ENCODE results near the gene CSNK1G3.

CSNK1G3 gene

DNA sequence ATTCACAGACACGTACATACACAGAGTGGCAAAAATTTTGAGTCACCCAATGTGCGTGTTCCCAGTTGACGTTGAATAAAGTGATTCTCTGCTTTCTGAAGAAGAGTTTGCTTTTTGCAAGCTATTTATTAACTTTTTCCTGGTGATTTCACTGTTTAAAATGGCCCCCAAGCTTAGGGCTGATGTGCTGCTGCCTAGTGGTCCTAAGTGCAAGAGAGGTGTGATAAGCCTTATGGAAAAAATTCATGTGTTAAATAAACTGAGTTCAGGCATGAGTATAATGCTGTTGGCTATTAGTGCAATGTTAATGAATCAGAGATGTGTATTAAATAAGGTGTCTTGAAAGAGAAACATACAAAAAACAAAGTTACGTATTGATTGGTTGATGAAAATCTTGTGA is 16.9 kb downstream of the CSNK1G3 start:
- TF ChIP-seq, protein P1, sequence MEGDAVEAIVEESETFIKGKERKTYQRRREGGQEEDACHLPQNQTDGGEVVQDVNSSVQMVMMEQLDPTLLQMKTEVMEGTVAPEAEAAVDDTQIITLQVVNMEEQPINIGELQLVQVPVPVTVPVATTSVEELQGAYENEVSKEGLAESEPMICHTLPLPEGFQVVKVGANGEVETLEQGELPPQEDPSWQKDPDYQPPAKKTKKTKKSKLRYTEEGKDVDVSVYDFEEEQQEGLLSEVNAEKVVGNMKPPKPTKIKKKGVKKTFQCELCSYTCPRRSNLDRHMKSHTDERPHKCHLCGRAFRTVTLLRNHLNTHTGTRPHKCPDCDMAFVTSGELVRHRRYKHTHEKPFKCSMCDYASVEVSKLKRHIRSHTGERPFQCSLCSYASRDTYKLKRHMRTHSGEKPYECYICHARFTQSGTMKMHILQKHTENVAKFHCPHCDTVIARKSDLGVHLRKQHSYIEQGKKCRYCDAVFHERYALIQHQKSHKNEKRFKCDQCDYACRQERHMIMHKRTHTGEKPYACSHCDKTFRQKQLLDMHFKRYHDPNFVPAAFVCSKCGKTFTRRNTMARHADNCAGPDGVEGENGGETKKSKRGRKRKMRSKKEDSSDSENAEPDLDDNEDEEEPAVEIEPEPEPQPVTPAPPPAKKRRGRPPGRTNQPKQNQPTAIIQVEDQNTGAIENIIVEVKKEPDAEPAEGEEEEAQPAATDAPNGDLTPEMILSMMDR (conservative IDR thresholded peaks at IDR 0.05) = no peak
- H3K27ac ChIP-seq = no peak overlapping the region

DNA sequence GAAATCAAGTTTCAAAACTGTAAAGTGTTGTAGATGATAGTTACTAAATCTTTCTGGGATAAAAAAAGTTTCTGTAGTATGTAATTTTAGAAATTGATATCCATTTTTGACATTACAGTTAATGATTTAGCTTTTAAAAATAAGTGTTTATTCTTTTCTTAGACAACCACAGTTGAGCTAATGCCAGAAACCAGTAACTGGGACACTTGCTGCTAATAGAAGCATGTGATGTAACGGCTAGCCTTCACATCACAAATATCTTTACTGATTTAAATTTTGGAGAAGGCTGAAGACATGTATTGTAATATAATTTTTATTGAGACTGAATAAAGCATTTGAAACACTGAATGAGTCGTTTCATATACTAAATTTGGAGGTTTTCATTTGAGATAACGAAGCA is 18.8 kb downstream of the CSNK1G3 start:
- TF ChIP-seq, protein P1 (conservative IDR thresholded peaks at IDR 0.05) = no peak

DNA sequence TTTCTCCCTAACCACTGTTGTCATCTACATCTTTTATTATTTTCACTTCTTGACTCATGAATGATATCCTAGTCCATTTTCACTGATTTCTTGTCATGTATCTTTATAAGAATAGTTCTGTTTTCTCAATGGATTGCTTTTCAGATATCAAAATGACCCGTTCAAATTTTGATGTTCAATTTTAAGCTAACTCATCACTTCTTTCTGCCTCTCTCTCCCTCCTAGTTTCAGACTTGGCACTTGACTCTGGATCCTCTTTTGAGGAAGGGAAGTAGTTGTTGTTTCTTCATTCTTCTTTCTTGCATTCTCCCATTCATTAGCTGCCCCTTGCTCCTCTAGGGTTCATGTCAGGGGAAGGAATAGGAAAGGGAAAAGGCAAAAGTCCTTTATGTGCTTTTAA is 23.7 kb downstream of the CSNK1G3 start:
- H3K27ac ChIP-seq = no peak overlapping the region
- TF ChIP-seq, protein P1 (conservative IDR thresholded peaks at IDR 0.05) = no peak

More for the DNA sequence above, 18.8 kb downstream of the CSNK1G3 start:
- H3K27ac ChIP-seq = no peak overlapping the region

DNA sequence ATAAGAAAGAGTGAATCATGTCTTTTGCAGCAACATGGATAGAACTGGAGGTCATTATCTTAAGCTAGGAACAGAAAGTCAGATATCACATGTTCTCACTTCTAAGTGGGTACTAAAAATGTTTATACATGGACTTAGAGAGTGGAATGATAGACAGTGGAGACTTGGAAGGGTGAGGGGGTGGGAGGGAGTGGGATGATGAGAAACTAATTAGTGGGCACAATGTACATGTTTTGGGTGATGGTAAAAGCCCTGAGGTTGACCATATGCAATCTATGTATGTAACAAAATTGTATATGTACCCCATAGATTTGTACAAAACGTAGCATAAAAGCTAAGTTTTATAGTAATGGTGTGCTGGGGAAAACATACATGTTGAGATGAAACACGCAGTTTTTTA is 25.3 kb downstream of the CSNK1G3 start:
- TF ChIP-seq, protein P1 (conservative IDR thresholded peaks at IDR 0.05) = no peak
- H3K27ac ChIP-seq = no peak overlapping the region

DNA sequence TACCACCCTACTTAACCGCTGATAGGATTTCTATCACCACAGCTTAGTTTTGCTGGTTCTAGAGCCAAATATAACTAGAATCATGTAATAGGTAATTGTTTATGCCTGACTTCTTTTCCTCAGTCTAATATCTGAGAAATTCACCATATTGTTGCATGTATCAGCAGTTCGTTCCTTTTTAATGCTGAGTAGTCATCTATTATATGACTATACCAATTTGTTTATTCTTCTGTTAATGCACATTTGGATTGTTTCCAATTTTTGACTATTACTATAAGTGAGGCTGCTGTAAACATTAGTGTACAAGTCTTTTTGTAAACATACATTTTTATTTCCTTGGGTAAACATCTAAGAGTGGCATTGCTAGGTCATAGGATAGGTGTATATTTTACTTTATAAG is 25.9 kb downstream of the CSNK1G3 start:
- H3K27ac ChIP-seq = no peak overlapping the region
- TF ChIP-seq, protein P1 (conservative IDR thresholded peaks at IDR 0.05) = no peak

DNA sequence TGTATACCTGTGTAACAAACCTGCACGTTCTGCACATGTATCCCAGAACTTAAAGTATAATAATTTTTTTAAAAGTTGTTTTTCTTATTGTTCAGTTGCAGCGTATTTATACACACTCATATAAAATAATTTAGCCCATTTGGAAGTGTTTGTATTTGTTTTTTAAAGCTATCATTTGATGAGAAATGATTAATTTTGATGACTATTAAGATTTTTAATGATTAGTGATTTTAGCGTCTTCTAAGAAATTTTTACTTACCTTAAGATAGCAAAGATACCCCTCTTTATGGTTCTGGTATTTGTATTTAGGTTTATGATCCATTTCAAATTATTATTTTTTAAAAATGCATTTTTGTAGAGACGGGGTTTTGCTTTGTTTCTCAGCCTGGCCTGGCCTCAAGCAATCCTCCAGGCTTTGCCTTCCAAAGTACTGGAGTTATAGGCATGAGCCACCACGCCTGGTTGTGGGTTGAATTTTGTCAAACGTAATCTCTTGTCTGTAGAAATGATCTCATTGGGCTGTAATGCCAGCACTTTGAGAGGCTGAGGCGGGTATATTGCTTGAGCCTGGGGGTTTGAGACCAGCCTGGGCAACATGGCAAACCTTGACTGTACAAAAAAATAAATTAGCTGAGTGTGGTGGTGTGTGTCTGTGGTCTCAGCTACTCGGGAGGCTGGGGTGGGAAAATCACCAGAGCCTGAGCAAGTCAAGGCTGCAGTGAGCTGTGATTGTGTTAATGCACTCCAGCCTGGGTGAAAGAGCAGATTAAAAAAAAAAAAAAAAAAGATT is 26.9 kb downstream of the CSNK1G3 start:
- no peak overlapping the region for H3K27ac ChIP-seq
- TF ChIP-seq, protein P1 (conservative IDR thresholded peaks at IDR 0.05) = no peak

DNA sequence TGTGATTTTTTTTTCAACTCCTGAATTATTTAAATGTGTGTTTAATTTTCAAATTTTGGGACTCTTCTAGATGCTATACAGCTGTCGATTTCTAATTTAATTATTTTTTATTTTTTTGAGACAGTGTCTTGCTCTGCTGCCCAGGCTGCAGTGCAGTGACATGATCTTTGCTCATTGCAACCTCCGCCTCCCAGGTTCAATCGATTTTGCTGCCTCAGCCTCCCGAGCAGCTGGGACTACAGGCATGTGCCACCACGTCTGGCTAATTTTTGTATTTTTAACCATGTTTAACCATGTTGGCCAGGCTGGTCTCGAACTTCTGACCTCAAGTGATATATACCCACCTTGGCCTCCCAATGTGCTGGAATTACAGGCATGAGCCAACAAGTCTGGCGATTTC is 28.6 kb downstream of the CSNK1G3 start:
- H3K27ac ChIP-seq = no peak overlapping the region
- TF ChIP-seq, protein P1 (conservative IDR thresholded peaks at IDR 0.05) = no peak

Data from VCaP (cell line).